HT1080 (cell line): ENCODE data around the gene PNLIPRP2. TPM values are rescaled to one million over a fixed set of nuclear protein-coding genes. Genes with fewer than 3 reads are reported as not detected.

ENCODE experiments used
- DNase-seq: peaks from one replicate; pipeline ENCODE4 v3.0.0-alpha.2; 2015; ENCODE audit warnings: low read depth
- total RNA-seq: library from RNA; depleted of rRNA; stranded (reverse); fragments of >200 nt; shearing (Covaris generic); gene quantifications from 2 replicates; pipeline ENCODE4 v1.2.3, GENCODE V29; 2014; rRNA removed

The PNLIPRP2 gene
- total RNA-seq, 1 experiment from 2014 or later = not detected

DNA sequence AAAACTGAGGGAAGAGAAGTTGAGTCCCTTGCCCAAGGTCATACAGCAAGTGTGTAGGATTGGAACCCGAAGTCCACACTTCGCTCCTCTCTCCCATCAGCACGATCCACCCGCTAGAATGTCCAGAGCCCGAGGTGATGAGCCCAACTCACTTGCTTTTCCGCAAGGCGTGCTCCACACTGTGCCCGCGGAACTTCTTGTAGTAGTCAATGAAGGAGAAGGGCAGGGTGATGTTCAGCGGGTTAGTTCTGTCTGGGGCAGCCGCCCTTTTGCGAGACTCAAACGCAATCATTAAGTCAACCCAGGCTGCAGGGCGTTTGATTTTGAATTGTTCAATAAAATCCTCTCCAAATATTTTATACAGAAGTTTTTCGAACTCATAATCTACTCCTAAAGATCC lies 58.6 kb downstream of the PNLIPRP2 start:
- no peak for DNase-seq

DNA sequence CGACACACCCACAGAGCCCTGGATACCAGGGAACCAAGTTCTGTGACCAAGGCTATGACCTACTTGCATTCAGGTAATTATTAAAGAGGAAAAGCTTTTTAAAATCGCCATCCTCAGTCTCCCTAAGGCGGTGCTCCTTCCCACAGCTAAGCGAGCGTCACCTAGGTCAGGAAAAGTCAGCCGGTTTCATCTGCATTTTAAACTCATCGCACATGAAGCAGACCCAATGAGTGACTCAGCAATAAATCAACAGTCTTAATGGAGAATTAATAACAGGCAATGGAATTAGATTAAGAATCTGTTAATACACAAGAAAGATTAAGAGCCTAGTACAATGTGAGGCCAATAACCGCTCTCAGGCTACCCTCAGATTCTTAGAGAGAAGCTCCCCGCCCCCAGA lies 62.4 kb downstream of the PNLIPRP2 start:
- no peak for DNase-seq

DNA sequence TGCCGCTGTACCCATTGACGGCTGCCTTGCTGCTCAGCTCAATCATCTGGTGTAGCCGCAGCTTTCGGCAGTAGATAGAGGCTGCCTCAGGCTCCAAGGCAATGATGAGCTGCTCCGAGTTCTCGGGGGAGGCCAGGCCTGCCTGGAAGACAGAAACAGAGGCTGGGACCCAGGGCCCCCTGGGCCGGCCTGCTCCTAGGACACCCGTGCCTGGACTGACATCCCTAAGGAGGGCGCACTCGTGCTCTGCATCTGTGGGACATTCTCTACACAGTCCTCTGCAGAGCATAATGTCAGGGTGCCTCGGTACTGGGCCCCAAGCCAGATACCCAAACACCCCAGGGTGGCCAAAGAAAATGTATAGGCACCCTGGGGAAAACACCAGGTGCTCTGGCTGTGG lies 63.1 kb downstream of the PNLIPRP2 start:
- DNase-seq = no peak

DNA sequence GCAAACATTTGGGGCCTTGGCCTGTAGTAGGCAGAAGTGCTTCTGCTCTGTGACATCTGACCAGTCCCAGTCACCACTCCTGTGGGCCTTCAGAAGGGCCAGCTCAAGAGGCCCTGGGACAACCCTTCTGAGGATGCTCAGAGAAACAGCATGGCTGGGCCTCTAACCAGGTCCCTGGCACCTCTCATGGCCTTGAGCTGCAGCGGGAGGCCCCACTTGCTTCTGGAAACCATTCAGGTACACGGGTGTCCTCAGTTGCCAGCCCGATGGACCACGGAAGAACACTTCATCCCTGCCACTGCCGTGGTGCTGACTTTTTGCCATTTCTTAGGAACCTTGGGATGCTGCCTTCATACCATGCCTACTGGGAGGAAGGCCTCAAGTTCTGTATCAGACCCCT lies 64.0 kb downstream of the PNLIPRP2 start:
- DNase-seq = no peak

DNA sequence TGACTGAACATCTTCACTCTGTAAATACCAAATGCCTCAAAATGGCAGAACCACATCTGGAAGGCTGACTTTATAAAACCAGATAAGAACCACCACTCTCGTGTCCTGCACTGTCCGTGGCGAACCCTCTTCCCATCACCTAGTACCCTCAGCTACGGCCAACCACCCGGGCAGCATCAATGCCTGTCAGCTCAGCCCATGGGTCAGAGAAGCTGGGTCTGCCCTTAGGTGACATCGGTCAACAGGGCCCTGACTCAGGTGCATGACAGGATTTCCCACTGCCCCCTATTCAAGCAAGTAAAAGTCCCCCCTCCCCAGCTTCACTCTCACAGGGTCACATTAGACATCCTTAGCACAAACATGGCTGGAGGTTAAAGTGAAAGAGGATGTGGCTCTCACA lies 65.1 kb downstream of the PNLIPRP2 start:
- no peak for DNase-seq

DNA sequence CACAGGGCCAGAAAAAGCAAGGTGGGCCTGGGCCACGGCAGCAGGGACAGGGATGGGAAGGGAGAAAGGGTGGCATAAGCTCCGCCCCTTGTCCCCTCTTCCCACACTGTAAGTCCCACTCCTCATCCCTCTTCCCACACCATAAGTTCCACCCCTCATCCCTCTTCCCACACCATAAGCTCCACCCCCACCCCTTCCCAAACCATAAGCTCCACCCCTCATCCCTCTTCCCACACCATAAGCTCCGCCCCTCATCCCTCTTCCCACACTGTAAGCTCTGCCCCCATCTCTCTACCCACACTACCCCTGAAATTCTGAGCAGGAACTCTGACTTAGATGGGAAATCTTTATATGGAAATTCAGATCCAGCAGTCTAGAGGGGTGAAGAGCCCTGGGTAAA lies 65.9 kb downstream of the PNLIPRP2 start:
- DNase-seq = no peak

DNA sequence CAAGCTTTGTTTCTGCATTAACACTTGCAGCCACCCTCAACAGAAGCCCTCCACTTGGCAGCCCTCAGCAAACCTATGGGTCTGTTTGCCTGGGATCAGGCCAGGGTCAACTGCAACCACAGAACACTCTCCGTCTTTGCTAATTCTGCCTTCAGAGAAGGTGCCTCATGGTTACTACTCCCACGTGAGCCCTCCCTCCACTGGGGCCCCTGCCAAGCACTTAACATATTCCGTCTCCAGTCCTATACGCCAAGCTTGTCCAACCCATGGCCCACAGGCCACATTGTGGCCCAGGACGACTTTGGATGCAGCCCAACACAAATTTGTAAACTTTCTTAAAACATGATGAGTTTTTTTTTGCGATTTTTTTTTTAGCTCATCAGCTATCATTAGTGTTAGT lies 66.9 kb downstream of the PNLIPRP2 start:
- DNase-seq = no peak

DNA sequence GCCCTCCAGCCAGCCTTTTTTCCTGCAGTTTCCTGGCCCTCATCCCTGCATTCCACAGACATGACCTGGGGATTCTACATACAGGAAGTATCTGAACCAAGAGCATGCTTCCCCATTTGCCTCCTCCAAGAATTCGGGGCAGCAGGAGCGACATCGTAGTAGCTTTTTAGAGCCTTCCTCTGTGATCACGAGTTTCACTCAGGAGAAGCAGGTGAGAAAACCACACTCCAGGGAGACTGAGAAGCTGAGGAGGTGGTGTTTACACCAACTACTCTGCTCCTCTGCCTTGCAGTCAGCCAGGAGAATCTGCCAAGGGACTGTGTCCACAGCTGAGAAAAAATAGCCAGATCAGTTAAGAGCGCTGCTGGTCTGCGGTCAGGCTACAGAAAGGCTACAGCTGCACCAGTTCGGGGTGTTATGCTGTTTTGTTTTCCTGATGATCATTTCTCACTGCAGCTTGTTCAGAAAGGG lies 67.5 kb downstream of the PNLIPRP2 start:
- peak; percentile 59 for DNase-seq

DNA sequence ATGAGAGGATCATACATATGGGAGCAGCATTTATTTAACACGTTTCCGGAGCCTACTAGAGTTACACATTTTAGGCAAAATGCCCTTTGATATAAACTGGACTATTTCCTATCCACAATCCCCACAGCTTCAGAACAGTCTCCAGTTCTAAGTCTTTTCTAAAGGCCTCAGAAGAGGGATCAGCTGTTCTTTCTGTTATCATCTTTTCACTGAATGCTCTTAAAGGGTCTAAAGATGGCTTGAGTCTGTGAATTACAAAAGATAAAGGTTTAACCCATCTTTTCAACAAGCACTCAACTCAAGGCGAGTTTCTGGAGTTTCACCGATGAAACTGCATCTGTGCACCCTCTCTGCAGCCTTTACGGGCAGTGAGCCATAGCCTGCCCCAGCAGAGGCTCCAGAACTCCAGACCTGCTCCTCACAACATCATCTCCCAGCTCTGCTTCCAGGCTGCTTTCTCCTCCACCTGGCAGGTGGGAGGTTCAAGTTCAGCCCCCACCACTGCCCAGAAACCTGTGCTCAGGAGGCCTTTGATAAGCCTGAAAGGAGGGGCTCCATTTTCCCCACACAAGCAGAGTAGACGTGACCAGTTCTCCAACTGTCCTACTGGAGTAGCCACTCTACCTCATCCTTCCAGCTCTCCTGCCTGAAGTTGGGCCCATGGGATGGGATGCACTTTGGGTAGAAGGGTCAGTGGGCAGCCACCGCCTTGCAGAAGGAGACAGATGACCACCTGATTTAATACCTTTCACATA lies 68.2 kb downstream of the PNLIPRP2 start:
- no peak for DNase-seq

DNA sequence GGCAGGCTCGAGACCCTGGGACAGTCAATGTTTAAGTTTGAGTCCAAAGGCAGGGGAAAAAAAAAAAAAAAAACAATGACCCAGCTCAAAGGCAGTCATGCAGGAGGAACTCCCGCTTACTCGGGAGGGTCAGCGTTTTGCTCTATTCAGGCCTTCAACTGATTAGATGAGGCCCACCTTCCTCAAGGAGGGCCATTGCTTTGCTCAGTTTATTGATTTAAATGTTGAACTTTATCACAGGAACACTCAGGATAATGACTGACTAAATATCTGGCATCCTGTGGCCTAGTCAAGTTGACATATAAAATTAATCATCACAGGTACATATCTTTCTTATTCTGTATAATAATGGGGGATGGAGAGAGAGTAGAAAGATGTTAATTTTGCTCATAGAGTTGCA lies 69.0 kb downstream of the PNLIPRP2 start:
- no peak for DNase-seq

DNA sequence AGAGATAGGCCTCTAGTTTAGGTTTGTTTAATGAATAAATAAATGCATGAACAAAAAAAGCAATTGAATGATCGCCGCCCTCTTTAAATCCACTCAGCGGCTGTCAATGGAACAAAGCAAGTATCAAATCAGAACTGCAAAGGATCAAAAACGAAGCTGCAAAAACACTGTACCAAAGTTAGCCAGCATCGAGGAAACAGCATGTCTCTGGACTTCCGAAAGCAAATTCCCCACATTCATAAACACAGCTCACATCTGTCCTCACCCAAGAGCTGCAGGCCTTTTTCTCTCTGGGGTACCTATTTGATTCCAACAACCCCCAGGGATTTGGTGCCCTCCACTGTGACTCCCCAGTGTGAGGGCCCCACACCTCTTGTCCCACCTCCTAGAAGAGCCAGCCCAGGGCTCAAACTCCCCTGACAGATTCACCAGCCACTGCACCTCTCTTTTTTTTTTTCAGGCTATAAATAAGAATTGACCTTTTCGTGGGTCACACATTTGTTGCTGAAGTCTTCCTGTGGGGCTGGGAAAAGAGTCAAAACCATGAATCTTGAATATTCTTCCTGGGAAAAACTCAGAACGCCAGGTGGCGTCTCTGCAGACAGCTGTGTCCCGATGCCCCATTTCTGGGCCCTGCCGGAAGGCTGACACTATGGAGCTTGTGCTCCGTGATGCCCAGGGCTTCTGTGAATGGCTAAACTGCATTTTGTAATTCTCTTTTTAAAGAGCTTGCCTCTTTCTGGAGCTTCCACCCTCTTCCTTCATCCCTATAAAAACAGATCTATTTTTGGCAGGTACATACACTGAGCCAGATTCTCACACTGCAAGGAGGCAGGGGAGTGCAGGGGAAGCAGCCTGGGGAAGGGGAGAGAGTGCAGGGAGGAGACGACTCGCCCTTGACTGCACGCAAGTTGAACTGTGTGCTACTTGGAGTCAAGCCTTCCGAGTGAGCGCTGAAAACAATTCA lies 69.9 kb downstream of the PNLIPRP2 start:
- no peak for DNase-seq

DNA sequence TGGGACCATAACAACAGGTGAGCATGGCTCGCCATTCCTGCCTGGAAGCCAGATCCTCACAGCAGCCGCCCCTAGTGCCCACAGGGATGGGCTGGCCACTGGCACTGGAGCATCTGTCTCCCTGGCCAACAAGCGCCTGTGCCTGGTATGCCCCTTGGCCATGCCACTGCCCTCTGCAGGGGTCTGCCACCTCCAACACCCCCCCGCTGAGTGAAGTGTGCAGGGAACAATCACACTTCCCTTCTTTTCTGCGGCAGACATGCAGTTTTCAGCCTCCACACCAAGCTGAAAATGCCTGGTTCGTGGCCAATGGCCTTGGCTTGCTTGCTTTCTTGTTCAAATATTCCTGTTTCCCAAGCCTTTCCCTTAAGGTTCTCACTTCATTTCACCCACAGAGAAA lies 70.9 kb downstream of the PNLIPRP2 start:
- DNase-seq = no peak

DNA sequence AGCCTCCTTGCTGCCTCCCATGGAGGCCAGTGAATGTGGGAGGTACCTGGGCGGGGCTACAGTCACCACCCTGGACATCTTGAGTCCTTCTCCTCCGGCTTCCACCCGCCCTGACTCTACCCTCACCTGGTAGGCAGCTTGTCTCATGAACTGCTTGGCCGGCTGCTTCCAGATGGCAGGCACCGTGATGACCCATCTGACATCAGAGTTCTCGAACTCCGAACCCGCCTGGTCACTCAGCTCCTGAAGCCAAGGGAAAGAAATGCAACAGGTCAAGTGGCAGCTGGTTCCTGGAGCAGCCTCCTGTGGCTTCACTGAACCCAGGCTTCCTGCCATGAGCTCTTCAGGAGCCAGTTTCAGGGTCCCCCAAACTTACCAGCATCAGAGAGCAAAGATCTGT lies 71.5 kb downstream of the PNLIPRP2 start:
- no peak for DNase-seq

DNA sequence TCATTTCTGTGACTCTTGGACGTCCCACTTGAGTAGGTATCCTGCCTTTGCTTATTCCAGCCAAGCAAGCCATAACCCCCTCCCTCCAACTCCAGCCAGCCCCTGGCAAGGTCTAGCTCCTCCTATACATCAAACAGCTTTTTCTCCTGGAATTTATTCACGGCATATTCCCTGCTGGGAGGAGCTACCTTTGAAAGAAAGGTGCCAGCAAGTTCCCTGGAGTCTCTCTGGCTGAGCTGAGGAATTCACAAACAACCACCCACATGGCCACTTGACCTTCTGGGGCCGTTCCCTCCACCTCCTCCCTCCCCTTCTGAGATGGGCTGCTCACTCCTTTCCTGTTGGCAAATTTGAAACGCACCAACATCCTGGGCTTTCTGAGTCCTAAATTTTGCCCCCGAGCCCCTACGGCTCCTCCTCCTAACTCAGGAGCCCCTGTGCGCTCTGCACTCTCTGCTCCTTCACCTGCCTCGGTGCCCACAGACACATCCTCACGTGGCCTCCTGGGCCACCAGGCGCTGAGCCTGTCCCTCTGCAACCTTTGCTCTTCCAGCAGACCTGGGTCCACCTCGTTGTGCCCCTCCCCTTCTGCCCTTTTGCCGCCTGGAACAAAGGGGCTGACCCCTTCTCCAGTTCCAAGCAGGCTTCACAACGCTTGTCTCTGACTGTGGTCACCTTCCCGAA lies 73.6 kb downstream of the PNLIPRP2 start:
- DNase-seq = no peak

Other genes starting within 250 kb of the PNLIPRP2 start
- 0.05 and 0.13 TPM in 2 replicates for gene PNLIPRP3, start 193.1 kb upstream of the PNLIPRP2 start, total RNA-seq
- gene PNLIP, start 75.0 kb upstream of the PNLIPRP2 start, total RNA-seq = not detected in 2 replicates
- gene PNLIPRP1, start 30.0 kb upstream of the PNLIPRP2 start, total RNA-seq = not detected in 2 replicates
- 3.4 and 3.7 TPM in 2 replicates for gene HSPA12A, start 121.6 kb downstream of the PNLIPRP2 start, total RNA-seq
- gene ENO4, start 228.5 kb downstream of the PNLIPRP2 start, total RNA-seq = not detected in 2 replicates